Measurements from ENCODE around the gene QPCTL.
"Not testable (repeated sequence)": the region's sequence is repeated elsewhere in the genome, so short reads cannot be mapped to it uniquely, and the experiment has no call there.

Gene QPCTL

GRCh38 chr19:45717983-45718650 lies 25.7 kb downstream of the QPCTL start:
- DNase-seq, result no peak

GRCh38 chr19:45720065-45720464 lies 27.6 kb downstream of the QPCTL start:
- not testable (repeated sequence) for DNase-seq

GRCh38 chr19:45728683-45729082 lies 36.2 kb downstream of the QPCTL start:
- not testable (repeated sequence) for DNase-seq

GRCh38 chr19:45729800-45730290 lies 37.4 kb downstream of the QPCTL start:
- no peak for DNase-seq

GRCh38 chr19:45730368-45731288 lies 38.2 kb downstream of the QPCTL start, which contains the start of gene FBXO46:
TSS of gene FBXO46 (minus strand) at chr19:45730896. CDS start at chr19:45713495, 17,401 bp downstream.
- peak; percentile 97 for DNase-seq

GRCh38 chr19:45733160-45733810 lies 40.8 kb downstream of the QPCTL start, which contains the start of gene MEIOSIN:
TSS of gene MEIOSIN (plus strand) at chr19:45733439. CDS start at chr19:45735377, 1,938 bp downstream.
- DNase-seq, result no peak

- no peak for DNase-seq
Observed at GRCh38 chr19:45739498-45740439, 47.3 kb downstream of the QPCTL start.

- no peak for DNase-seq
Observed at GRCh38 chr19:45742969-45743368, 50.5 kb downstream of the QPCTL start.

GRCh38 chr19:45745606-45746005 lies 53.1 kb downstream of the QPCTL start:
- no peak for DNase-seq

GRCh38 chr19:45746866-45747265 lies 54.4 kb downstream of the QPCTL start:
- DNase-seq, result no peak

GRCh38 chr19:45747513-45747912 lies 55.0 kb downstream of the QPCTL start:
- no peak for DNase-seq

- not testable (repeated sequence) for DNase-seq
Observed at GRCh38 chr19:45751483-45751882, 59.0 kb downstream of the QPCTL start.

GRCh38 chr19:45752639-45753038 lies 60.2 kb downstream of the QPCTL start:
- DNase-seq, result no peak

GRCh38 chr19:45753548-45753947 lies 61.1 kb downstream of the QPCTL start:
- no peak for DNase-seq

Data from SHP77 treated with DMSO at 0.1 percent for 48 hours (cell line).